RWPE1 (cell line): Measurements from ENCODE around the gene SGSM2.

Source experiments
- CTCF ChIA-PET: fragments of 350-600 bp; sonication (Branson Sonifier 250); formaldehyde crosslinking; extraction: SDS; loops from one replicate; lab custom pipeline; 2021; lab: Yijun Ruan, JAX
- POLR2A ChIA-PET: fragments of 400-600 bp; formaldehyde crosslinking; extraction: SDS; loops from one replicate; lab custom pipeline; 2020; ENCODE audit warnings: antibody characterized with exemption; ENCODE audit not compliant: low non-redundant PET; lab: Yijun Ruan, JAX
- DNase-seq: peaks from one replicate; pipeline ENCODE4 v3.0.0; 2012; ENCODE audit warnings: low spot score
- H3K27ac ChIP-seq: fragments of 450-650 bp; 2 replicates; pipeline ENCODE4 v1.5.1; 2017
- TF ChIP-seq, protein P1 (sequence below): fragments of 450-650 bp; conservative IDR thresholded peaks from 2 replicates; pipeline ENCODE4 v1.5.1; 2017; ENCODE audit warnings: low read depth, mild to moderate bottlenecking

SGSM2 gene

DNA sequence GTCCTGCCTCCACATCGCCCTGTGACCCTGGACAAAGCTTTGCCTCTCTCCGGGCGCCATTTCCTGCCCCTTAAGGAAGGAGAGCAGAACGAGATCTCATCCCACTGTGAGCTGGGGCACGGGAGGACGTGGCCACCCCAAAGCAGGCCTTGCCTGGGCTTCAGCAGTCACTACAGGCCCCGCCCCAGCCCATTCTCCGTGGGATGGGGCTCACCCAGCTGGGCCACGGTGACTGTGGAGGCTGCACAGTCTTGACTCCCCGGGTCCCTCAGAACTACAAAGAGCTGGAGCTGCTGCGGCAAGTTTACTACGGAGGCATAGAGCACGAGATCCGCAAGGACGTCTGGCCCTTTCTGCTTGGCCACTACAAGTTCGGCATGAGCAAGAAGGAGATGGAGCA, 35.4 kb downstream of the SGSM2 start:
- DNase-seq, result no peak
- TF ChIP-seq, protein P1, sequence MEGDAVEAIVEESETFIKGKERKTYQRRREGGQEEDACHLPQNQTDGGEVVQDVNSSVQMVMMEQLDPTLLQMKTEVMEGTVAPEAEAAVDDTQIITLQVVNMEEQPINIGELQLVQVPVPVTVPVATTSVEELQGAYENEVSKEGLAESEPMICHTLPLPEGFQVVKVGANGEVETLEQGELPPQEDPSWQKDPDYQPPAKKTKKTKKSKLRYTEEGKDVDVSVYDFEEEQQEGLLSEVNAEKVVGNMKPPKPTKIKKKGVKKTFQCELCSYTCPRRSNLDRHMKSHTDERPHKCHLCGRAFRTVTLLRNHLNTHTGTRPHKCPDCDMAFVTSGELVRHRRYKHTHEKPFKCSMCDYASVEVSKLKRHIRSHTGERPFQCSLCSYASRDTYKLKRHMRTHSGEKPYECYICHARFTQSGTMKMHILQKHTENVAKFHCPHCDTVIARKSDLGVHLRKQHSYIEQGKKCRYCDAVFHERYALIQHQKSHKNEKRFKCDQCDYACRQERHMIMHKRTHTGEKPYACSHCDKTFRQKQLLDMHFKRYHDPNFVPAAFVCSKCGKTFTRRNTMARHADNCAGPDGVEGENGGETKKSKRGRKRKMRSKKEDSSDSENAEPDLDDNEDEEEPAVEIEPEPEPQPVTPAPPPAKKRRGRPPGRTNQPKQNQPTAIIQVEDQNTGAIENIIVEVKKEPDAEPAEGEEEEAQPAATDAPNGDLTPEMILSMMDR, result no peak
- ChIA-PET CTCF (no interaction called here), POLR2A (no interaction called here)
- no peak overlapping the region; the same call in 1 of the 2 replicates for H3K27ac ChIP-seq

DNA sequence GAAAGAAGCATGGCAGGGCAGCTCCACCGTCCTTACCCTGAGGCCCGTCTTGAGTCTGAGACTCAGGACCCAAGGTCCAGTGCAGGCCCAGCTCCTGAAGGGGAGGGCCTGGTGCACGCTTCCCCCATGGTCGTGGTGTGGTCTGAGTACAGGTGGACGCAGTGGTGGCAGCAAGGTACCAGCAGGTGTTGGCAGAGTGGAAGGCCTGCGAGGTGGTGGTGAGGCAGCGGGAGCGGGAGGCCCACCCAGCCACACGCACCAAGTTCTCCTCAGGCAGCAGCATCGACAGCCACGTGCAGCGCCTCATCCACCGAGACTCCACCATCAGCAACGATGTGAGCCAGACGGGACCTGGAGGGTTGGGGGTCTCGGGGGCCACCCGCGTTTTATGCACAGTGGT, 35.9 kb downstream of the SGSM2 start:
- ChIA-PET CTCF (no interaction called here), POLR2A (no interaction called here)
- TF ChIP-seq, protein P1, result no peak
- no peak overlapping the region for H3K27ac ChIP-seq
- DNase-seq, result no peak

DNA sequence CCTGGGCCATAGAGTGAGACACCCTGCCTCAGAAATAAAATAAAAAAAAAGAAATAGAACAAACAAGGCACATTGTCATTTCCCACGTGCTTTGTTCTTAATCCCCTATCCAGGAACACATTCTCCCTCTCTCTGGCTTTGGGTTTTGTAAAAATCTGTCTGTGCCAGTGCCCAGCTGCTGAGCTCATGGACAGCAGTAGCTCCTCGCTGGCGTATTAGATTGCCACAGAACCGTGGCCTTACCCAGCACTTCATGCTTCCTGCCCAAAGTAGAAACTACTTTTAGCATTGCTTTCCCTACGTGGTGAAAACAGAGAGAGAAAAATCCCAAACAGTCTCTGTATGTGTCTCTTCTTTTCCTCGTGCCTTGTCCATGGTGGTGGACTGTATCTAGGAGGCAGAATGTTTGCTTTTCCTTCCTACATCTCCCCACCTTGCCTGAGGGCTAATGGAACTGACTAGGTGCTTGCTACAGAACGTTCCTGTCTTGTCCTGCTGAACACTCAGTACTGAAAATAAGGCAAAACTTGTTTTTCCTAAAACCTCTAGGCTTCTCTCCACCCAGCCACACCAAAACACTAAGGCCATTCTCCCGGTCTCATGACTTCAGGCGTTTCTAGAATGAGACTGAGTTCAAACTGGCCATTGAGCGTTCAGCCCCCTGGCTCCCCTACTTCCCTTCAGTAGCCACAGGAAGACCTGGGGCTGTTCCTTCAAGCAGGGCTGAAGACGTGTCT, 37.4 kb downstream of the SGSM2 start:
- H3K27ac ChIP-seq, result peak overlapping the region; percentile 17
- peak; percentile 19 for DNase-seq
- ChIA-PET CTCF (interaction anchor here (1.0 kb wide), 1 partner anchor 22 kb away, joined by 4 read pairs; no protein-coding TSS in a partner anchor), POLR2A (no interaction called here)
- TF ChIP-seq, protein P1, result no peak

DNA sequence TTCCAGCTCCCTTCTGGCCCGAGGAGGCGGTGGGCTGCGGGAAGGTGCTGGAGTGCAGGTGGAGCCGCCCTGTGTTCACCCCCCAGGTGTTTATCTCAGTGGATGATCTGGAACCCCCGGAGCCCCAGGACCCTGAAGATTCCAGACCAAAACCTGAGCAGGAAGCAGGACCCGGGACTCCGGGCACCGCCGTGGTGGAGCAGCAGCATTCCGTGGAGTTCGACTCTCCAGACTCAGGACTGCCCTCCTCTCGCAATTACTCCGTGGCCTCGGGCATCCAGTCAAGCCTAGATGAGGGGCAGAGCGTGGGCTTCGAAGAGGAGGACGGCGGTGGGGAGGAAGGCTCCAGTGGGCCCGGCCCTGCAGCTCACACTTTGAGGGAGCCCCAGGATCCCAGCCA, 38.1 kb downstream of the SGSM2 start:
- POLR2A ChIA-PET, result no interaction called here
- CTCF ChIA-PET, result no interaction called here
- H3K27ac ChIP-seq, result peak overlapping the region; percentile 17
- DNase-seq, result no peak
- TF ChIP-seq, protein P1, result no peak

DNA sequence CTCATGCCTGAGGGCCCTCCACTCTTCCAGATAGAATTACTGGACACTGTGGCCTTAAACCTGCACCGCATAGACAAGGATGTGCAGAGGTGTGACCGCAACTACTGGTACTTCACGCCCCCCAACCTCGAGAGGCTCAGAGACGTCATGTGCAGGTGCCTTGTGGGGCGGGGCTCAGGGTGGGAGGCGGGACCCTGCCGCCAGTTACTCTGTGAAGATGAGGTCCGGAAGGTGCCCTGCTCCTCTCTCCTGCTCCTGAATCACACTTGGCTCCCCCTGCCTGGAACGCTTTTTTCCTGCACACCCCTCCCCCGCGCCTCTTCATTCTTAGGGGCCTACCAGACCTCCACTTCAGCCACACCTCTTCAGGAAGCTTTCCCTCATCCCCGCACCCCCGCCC, 38.8 kb downstream of the SGSM2 start:
- DNase-seq, result no peak
- ChIA-PET CTCF (interaction anchor here (0.7 kb wide), 1 partner anchor 47 kb away, joined by 3 read pairs; no protein-coding TSS in a partner anchor), POLR2A (no interaction called here)
- H3K27ac ChIP-seq, result peak overlapping the region; percentile 99; the same call in 1 of the 2 replicates
- TF ChIP-seq, protein P1, result no peak

DNA sequence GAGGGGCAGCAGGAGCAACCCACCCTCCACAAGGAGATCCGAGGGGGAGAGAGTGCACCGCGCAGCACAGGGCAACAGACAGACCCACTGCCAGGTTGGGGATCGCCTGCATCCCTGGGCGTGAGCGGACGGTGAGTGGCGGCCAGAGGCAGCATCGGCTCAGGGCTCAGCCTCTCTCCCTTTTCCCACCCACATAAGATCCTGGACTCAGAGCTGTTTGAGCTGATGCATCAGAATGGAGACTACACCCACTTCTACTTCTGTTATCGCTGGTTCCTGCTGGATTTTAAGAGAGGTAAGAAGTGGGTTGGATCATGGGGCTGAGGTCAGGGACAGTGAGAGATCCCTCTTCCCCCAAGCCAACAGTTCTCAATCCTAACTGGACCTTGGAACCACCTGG, 40.4 kb downstream of the SGSM2 start:
- peak overlapping the region; percentile 99 for H3K27ac ChIP-seq
- DNase-seq, result no peak
- TF ChIP-seq, protein P1, result no peak
- POLR2A ChIA-PET, result no interaction called here
- CTCF ChIA-PET, result no interaction called here
